HL-60/S4 treated with phorbol 12-myristate 13-acetate at 8.2 ng/mL for 4 days and 3 days (cell line): Measurements from ENCODE around the gene GNAS-AS1.

ENCODE experiments used
- in situ Hi-C: fragments of 300-500 bp; cut with MboI; formaldehyde crosslinking; loops from 2 replicates; pipeline ENCODE4 v1.15.0; 2022; ENCODE audit warnings: low sequenced_read_pairs

GNAS-AS1 gene

GRCh38 chr20:58886546-58886945 is 35.8 kb upstream of the GNAS-AS1 start:
- in situ Hi-C loops, result no loop called here

GRCh38 chr20:58884966-58885365 is 34.3 kb upstream of the GNAS-AS1 start:
- in situ Hi-C loops, result no loop called here

- in situ Hi-C loops, result no loop called here
These were observed 32.6 kb upstream of the GNAS-AS1 start for GRCh38 chr20:58883241-58883691.

- in situ Hi-C loops, result no loop called here
These were observed 32.0 kb upstream of the GNAS-AS1 start for GRCh38 chr20:58882704-58883089.

- in situ Hi-C loops, result no loop called here
These were observed 30.5 kb upstream of the GNAS-AS1 start for GRCh38 chr20:58880994-58881752.

- in situ Hi-C loops, result no loop called here
These were observed 29.7 kb upstream of the GNAS-AS1 start for GRCh38 chr20:58880441-58880840.

- in situ Hi-C loops, result no loop called here
These were observed 27.7 kb upstream of the GNAS-AS1 start for GRCh38 chr20:58878399-58878798.

- in situ Hi-C loops, result no loop called here
These were observed 27.3 kb upstream of the GNAS-AS1 start for GRCh38 chr20:58877976-58878360.

GRCh38 chr20:58877050-58877975 is 26.6 kb upstream of the GNAS-AS1 start:
- in situ Hi-C loops, result no loop called here

GRCh38 chr20:58876437-58876836 is 25.7 kb upstream of the GNAS-AS1 start:
- in situ Hi-C loops, result no loop called here

- in situ Hi-C loops, result no loop called here
These were observed 24.9 kb upstream of the GNAS-AS1 start for GRCh38 chr20:58875541-58876134.

- in situ Hi-C loops, result no loop called here
These were observed 24.4 kb upstream of the GNAS-AS1 start for GRCh38 chr20:58875111-58875510.

- in situ Hi-C loops, result loop anchor here (25.0 kb wide), 2 partner anchors 338 to 538 kb away; no protein-coding TSS in a partner anchor
These were observed 23.8 kb upstream of the GNAS-AS1 start for GRCh38 chr20:58874469-58874868.

GRCh38 chr20:58871533-58872102 is 20.9 kb upstream of the GNAS-AS1 start:
- in situ Hi-C loops, result loop anchor here (25.0 kb wide), 2 partner anchors 341 to 541 kb away; no protein-coding TSS in a partner anchor

- in situ Hi-C loops, result loop anchor here (25.0 kb wide), 2 partner anchors 342 to 542 kb away; no protein-coding TSS in a partner anchor
These were observed 19.8 kb upstream of the GNAS-AS1 start for GRCh38 chr20:58870293-58871014.

- in situ Hi-C loops, result loop anchor here (25.0 kb wide), 2 partner anchors 343 to 543 kb away; no protein-coding TSS in a partner anchor
These were observed 19.0 kb upstream of the GNAS-AS1 start for GRCh38 chr20:58869662-58870227.

GRCh38 chr20:58868795-58869194 is 18.1 kb upstream of the GNAS-AS1 start:
- in situ Hi-C loops, result loop anchor here (25.0 kb wide), 2 partner anchors 344 to 544 kb away; no protein-coding TSS in a partner anchor

GRCh38 chr20:58867211-58867610 is 16.5 kb upstream of the GNAS-AS1 start:
- in situ Hi-C loops, result loop anchor here (25.0 kb wide), 2 partner anchors 345 to 545 kb away; no protein-coding TSS in a partner anchor

GRCh38 chr20:58865843-58866242 is 15.1 kb upstream of the GNAS-AS1 start:
- in situ Hi-C loops, result loop anchor here (25.0 kb wide), 2 partner anchors 346 to 546 kb away; no protein-coding TSS in a partner anchor
